PC-9 (cell line): Measurements from ENCODE around the gene RBM5. TPM values are rescaled to one million over a fixed set of nuclear protein-coding genes. Genes with fewer than 3 reads are reported as not detected.

Experiments used
- Bru-seq: library from RNA; stranded (reverse); fragments of 400-500 nt; gene quantifications from one replicate; lab custom pipeline; 2021; lab: Mats Ljungman, UMichigan
- BruChase-seq, 2 experiments: library from RNA; stranded (reverse); fragments of 400-500 nt; gene quantifications; one replicate each; lab custom pipeline; 2021; lab: Mats Ljungman, UMichigan
- BruUV-seq: library from RNA; stranded (reverse); fragments of 400-500 nt; replicated peaks from 2 replicates; lab custom pipeline; 2021; lab: Mats Ljungman, UMichigan
- CTCF ChIA-PET: fragments of 300-600 bp; sonication (Branson Sonifier 250); formaldehyde crosslinking; loops from one replicate; lab custom pipeline; 2022; ENCODE audit warnings: antibody characterized with exemption; lab: Charles Lee
- POLR2A ChIA-PET: fragments of 300-600 bp; sonication (Branson Sonifier 250); formaldehyde crosslinking; loops from one replicate; lab custom pipeline; 2022; ENCODE audit warnings: antibody characterized with exemption; ENCODE audit not compliant: unreplicated experiment; lab: Charles Lee
- DNase-seq, 2 experiments: peaks; one replicate each; pipeline versions ENCODE4 v3.0.0 to v3.0.0-alpha.2; 2015 to 2022; ENCODE audit warnings: mixed read lengths in 1 of 2
- H2AFZ ChIP-seq: fragments of 200-600 bp; sonication (generic); 2 replicates; pipeline ENCODE4 v1.8.1; 2017; ENCODE audit warnings: antibody characterized with exemption
- H3F3A ChIP-seq: fragments of 200-600 bp; sonication (generic); 2 replicates; pipeline ENCODE4 v1.8.1; 2017; ENCODE audit warnings: antibody characterized with exemption, mild to moderate bottlenecking, low read depth; ENCODE audit not compliant: insufficient read depth
- H3K27ac ChIP-seq: fragments of 200-600 bp; sonication (generic); 2 replicates; pipeline ENCODE4 v1.6.1; 2016; ENCODE audit warnings: mixed run types
- H3K27me3 ChIP-seq: fragments of 200-600 bp; sonication (generic); 2 replicates; pipeline ENCODE4 v1.6.1; 2016; ENCODE audit warnings: low read depth, mixed run types; ENCODE audit not compliant: insufficient read depth
- H3K36me3 ChIP-seq: fragments of 200-600 bp; sonication (generic); 2 replicates; pipeline ENCODE4 v1.6.1; 2016; ENCODE audit warnings: low read depth, mixed run types
- H3K4me1 ChIP-seq: fragments of 200-600 bp; sonication (generic); replicated peaks from 2 replicates; pipeline ENCODE4 v1.6.1; 2016; ENCODE audit warnings: mixed run types; ENCODE audit not compliant: insufficient read depth
- H3K4me2 ChIP-seq: fragments of 200-600 bp; sonication (generic); 2 replicates; pipeline ENCODE4 v1.6.1; 2017; ENCODE audit warnings: mixed run types
- H3K4me3 ChIP-seq: fragments of 200-600 bp; sonication (generic); 2 replicates; pipeline ENCODE4 v1.6.1; 2016; ENCODE audit warnings: mixed run types
- H3K79me2 ChIP-seq: fragments of 200-600 bp; sonication (generic); 2 replicates; pipeline ENCODE4 v1.6.1; 2017; ENCODE audit warnings: low read depth, mixed run types
- H3K9me2 ChIP-seq: fragments of 200-600 bp; sonication (generic); 2 replicates; pipeline ENCODE4 v1.8.1; 2017; ENCODE audit warnings: mild to moderate bottlenecking; ENCODE audit not compliant: insufficient read depth
- H3K9me3 ChIP-seq: fragments of 200-600 bp; sonication (generic); 2 replicates; pipeline ENCODE4 v1.8.1; 2016; ENCODE audit warnings: low read depth; ENCODE audit not compliant: insufficient read depth
- H4K20me1 ChIP-seq: fragments of 200-600 bp; sonication (generic); 2 replicates; pipeline ENCODE4 v1.8.1; 2017; ENCODE audit not compliant: insufficient read depth
- EZH2 ChIP-seq: fragments of 200-600 bp; sonication (generic); IDR thresholded peaks from 2 replicates; pipeline ENCODE4 v1.8.0; 2017; ENCODE audit warnings: antibody characterized with exemption, low read depth
- intact Hi-C: fragments of 100-400 bp; cut with micrococcal nuclease; formaldehyde crosslinking; loops from one replicate; pipeline ENCODE4 v1.10.0; 2022; ENCODE audit not compliant: unreplicated experiment
- long read RNA-seq: library from polyadenylated mRNA; stranded (forward); transcript quantifications from one replicate; pipeline ENCODE4 v2.0.0, GENCODE V29; 2022
- total RNA-seq: library from RNA; stranded (reverse); gene quantifications from 2 replicates; pipeline ENCODE4 v1.2.3, GENCODE V29; 2021
- TF ChIP-seq, protein P1 (sequence below): fragments of 200-600 bp; sonication (generic); conservative IDR thresholded peaks from 2 replicates; pipeline ENCODE4 v1.6.1; 2017; ENCODE audit warnings: mixed run types, antibody characterized with exemption, mild to moderate bottlenecking, moderate library complexity

RBM5 gene
- total RNA-seq (87.7 and 90.2 TPM in 2 replicates), Bru-seq, nascent RNA (percentile 90 among the genes with signal in this experiment), BruChase-seq, experiment 1, labeled RNA remaining after a 2-hour chase (percentile 96 among the genes with signal in this experiment), BruChase-seq, experiment 2, labeled RNA remaining after a 6-hour chase (percentile 89 among the genes with signal in this experiment)
- long read RNA-seq, transcript RBM5-201 (25 exons, 3,188 nt): major isoform, 9 of 29 reads
- long read RNA-seq, partial matches to known transcripts: 12 of 29 reads
- long read RNA-seq, other reads (novel, unspliced or antisense): 8 of 29 reads

GRCh38 chr3:50088725-50089608 is at the start of gene RBM5:
RBM5 (plus strand) TSS chr3:50088919; CDS start chr3:50090435, 1,516 bp downstream.
- no peaks in the 10 kb centered on the region for H3K27me3 ChIP-seq
- peaks cover 17% of the 10 kb centered on the region for H3K36me3 ChIP-seq
- H3K9me2 ChIP-seq: no peaks in the 10 kb centered on the region
- no peak for TF ChIP-seq EZH2
- TF ChIP-seq, protein P1, sequence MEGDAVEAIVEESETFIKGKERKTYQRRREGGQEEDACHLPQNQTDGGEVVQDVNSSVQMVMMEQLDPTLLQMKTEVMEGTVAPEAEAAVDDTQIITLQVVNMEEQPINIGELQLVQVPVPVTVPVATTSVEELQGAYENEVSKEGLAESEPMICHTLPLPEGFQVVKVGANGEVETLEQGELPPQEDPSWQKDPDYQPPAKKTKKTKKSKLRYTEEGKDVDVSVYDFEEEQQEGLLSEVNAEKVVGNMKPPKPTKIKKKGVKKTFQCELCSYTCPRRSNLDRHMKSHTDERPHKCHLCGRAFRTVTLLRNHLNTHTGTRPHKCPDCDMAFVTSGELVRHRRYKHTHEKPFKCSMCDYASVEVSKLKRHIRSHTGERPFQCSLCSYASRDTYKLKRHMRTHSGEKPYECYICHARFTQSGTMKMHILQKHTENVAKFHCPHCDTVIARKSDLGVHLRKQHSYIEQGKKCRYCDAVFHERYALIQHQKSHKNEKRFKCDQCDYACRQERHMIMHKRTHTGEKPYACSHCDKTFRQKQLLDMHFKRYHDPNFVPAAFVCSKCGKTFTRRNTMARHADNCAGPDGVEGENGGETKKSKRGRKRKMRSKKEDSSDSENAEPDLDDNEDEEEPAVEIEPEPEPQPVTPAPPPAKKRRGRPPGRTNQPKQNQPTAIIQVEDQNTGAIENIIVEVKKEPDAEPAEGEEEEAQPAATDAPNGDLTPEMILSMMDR: no peak
- peaks cover 7% of the 10 kb centered on the region for H3K4me1 ChIP-seq
- intact Hi-C loops: no loop called here
- ChIA-PET CTCF (no interaction called here), POLR2A (interaction anchor here (0.5 kb wide), 1 partner anchor 1411 kb away, joined by 14 read pairs; the partner anchor contains the start of gene DCAF1)
- DNase-seq: peak; percentile 80 to 86
- no peaks in the 10 kb centered on the region for H3K9me3 ChIP-seq
- peaks cover 6% of the 10 kb centered on the region; the same call in 1 of the 2 replicates for H3F3A ChIP-seq
- peak within 1 kb of the TSS; percentile 94 for H3K4me2 ChIP-seq
- H2AFZ ChIP-seq: peak within 1 kb of the TSS; percentile 99
- TSS peak; percentile 53 for BruUV-seq
- peak within 1 kb of the TSS; percentile 93 for H3K4me3 ChIP-seq
- H3K79me2 ChIP-seq: peaks cover 38% of the 10 kb centered on the region
- H3K27ac ChIP-seq: peak within 1 kb of the TSS; percentile 53
- H4K20me1 ChIP-seq: peaks cover 8% of the 10 kb centered on the region; the same call in 1 of the 2 replicates

DNA sequence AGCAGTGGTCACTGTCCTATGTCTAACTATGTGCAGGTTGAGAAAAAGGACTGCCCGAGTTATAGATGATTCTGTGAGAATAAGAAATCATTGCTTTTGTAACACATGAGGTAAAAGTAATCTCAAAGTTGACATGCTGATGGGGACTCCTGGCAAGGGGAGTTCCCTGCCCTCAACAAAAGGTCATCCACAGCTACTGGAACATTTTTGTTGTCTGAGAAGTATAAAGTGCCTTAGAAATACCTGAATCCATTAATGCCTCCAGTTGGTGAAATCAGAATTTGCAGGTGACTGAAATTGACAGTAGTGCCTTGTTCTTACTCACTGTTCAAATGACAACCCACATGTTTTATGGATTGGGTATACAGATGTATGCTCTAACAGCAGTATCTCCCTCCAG is 43.7 kb upstream of the RBM5 start:
- CTCF ChIA-PET: interaction anchor here (0.5 kb wide), 1 partner anchor 274 kb away, joined by 17 read pairs; no protein-coding TSS in a partner anchor
- no peaks in the 10 kb centered on the region for H3K4me1 ChIP-seq

GRCh38 chr3:50047426-50047825 is 41.3 kb upstream of the RBM5 start:
- intact Hi-C loops: no loop called here
- Histone ChIP-seq H3K4me3 (no peak overlapping the region), H3K4me2 (no peak overlapping the region), H3K9me2 (no peaks in the 10 kb centered on the region), H2AFZ (no peak overlapping the region), H3K27me3 (no peaks in the 10 kb centered on the region), H3K4me1 (no peaks in the 10 kb centered on the region), H3K79me2 (no peaks in the 10 kb centered on the region), H3F3A (no peaks in the 10 kb centered on the region), H3K9me3 (no peaks in the 10 kb centered on the region), H4K20me1 (no peaks in the 10 kb centered on the region), H3K36me3 (no peaks in the 10 kb centered on the region), H3K27ac (no peak overlapping the region)
- DNase-seq: no peak
- ChIA-PET POLR2A (no interaction called here), CTCF (no interaction called here)
- no TSS peak for BruUV-seq
- no peak for TF ChIP-seq EZH2
- TF ChIP-seq, protein P1: no peak

More for the DNA sequence above, 43.7 kb upstream of the RBM5 start:
- no peaks in the 10 kb centered on the region for H3F3A ChIP-seq
- no peaks in the 10 kb centered on the region for H3K9me2 ChIP-seq
- H3K27ac ChIP-seq: no peak overlapping the region
- H3K4me3 ChIP-seq: no peak overlapping the region
- H3K36me3 ChIP-seq: no peaks in the 10 kb centered on the region
- no peaks in the 10 kb centered on the region for H3K27me3 ChIP-seq
- no peak overlapping the region for H3K4me2 ChIP-seq
- no peaks in the 10 kb centered on the region for H3K9me3 ChIP-seq
- no TSS peak for BruUV-seq
- H3K79me2 ChIP-seq: no peaks in the 10 kb centered on the region
- no peak for TF ChIP-seq EZH2
- H4K20me1 ChIP-seq: no peaks in the 10 kb centered on the region
- intact Hi-C loops: no loop called here
- POLR2A ChIA-PET: no interaction called here
- no peak for DNase-seq
- no peak overlapping the region for H2AFZ ChIP-seq
